LNCAP (cell line): ENCODE results near the gene B3GNT2.

Experiments
- CTCF ChIP-seq: fragments of 450-650 bp; IDR thresholded peaks from 2 replicates; pipeline ENCODE4 v1.5.1; 2017; ENCODE audit warnings: mild to moderate bottlenecking

The B3GNT2 gene

GRCh38 chr2:62156861-62157496 lies 38.9 kb upstream of the B3GNT2 start:
- no peak for TF ChIP-seq CTCF

- TF ChIP-seq CTCF: no peak
These were observed 37.3 kb upstream of the B3GNT2 start for GRCh38 chr2:62158444-62159121.

- no peak for TF ChIP-seq CTCF
These were observed 32.6 kb upstream of the B3GNT2 start for GRCh38 chr2:62163106-62163831.

DNA sequence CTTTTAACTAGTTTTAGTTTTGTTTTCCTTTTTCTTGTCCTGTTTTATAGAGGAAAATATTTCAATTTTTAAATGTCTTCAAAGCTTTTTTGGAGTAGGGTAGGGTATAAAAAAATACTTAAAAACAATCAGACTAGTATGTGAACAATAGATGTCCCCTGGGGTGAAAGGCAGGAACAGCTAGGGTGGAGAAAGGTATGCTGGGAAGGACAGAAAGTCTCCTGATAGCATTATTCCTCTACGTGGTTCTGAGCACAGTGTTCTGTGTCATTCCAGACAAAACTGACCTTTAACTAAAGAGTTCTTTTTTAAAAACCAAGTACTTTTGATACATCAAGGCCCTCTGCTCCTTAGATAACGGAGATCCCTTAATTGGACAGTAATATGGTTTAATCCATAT lies 32.1 kb upstream of the B3GNT2 start:
- no peak for TF ChIP-seq CTCF

DNA sequence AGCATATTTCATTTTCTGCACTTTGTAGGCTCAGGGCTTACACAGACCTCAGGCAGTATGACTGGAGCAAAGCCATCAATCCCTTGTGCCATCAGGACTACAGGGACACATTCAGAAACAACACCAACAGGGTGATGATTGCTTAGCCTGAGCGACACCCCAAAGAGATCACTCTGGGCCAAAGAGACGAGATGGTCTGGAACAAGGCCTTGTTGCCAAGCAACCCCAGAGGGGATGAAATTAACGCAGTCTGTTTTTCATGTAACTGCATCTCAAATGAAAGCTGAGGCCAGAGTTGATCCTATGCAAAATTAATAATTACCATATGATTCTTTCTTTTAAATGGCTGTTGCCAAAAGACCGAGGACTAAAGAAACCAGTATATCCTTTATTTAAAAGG lies 20.2 kb upstream of the B3GNT2 start:
- no peak for TF ChIP-seq CTCF

DNA sequence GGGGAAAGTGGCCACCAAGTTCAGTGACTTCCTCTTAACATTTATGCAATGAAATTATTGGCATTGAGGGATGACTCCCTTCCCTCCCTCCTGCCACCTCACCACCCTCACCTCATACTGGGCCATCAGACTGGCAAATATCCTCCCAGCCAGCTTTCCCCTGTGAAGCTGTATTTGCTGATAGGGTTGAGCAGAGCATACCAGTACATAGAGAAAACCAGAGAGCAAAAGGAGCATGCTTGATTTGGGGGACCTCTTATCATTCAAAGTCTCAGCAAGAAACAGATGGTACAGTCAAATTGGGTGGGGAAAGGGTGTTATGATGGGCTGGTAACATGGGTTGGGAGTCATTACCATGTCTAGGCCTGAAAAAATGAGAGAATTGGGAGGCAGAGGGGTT lies 19.1 kb upstream of the B3GNT2 start:
- no peak for TF ChIP-seq CTCF

- no peak for TF ChIP-seq CTCF
These were observed 18.4 kb upstream of the B3GNT2 start for GRCh38 chr2:62177392-62178049.
